ENCODE data around the gene NFATC2. TPM values are rescaled to one million over a fixed set of nuclear protein-coding genes. Genes with fewer than 3 reads are reported as not detected.

Gene NFATC2
- total and polyA plus RNA-seq, 2 of the 8 experiments (the other 6 are each of a cell fraction or from before 2014, with no cell fraction given) = 0.27 to 0.91 TPM

- TF ChIP-seq BRCA1 (IDR thresholded peaks at IDR 0.05; ENCODE audit: low read depth, low read length) (no peak), SRF (IDR thresholded peaks at IDR 0.05; ENCODE audit: low read depth, low read length) (no peak)
Observed at GRCh38 chr20:51562332-51563173, 20.0 kb upstream of the NFATC2 start (continued).
